HG02943 (cell line): ENCODE measurements around the gene DOCK1.

Experiments used
- ATAC-seq: cut with Tn5 transposase; IDR thresholded peaks from one replicate; pipeline ENCODE4 v1.9.1; 2021; ENCODE audit warnings: mild to moderate bottlenecking, low read depth, moderate library complexity; ENCODE audit not compliant: unreplicated experiment

The DOCK1 gene

GRCh38 chr10:127320176-127320575 lies 414.9 kb downstream of the DOCK1 start:
- ATAC-seq: no peak

- ATAC-seq: no peak
Observed at GRCh38 chr10:127322286-127322685, 417.1 kb downstream of the DOCK1 start.

GRCh38 chr10:127325506-127325905 lies 420.3 kb downstream of the DOCK1 start:
- ATAC-seq: no peak

- no peak for ATAC-seq
Observed at GRCh38 chr10:127326883-127327282, 421.7 kb downstream of the DOCK1 start.

- no peak for ATAC-seq
Observed at GRCh38 chr10:127331696-127332095, 426.5 kb downstream of the DOCK1 start.

GRCh38 chr10:127332631-127333030 lies 427.4 kb downstream of the DOCK1 start:
- no peak for ATAC-seq

GRCh38 chr10:127337801-127338200 lies 432.6 kb downstream of the DOCK1 start:
- no peak for ATAC-seq

GRCh38 chr10:127338399-127339110 lies 433.3 kb downstream of the DOCK1 start:
- no peak for ATAC-seq

- no peak for ATAC-seq
Observed at GRCh38 chr10:127343821-127344220, 438.6 kb downstream of the DOCK1 start.

GRCh38 chr10:127344346-127344745 lies 439.1 kb downstream of the DOCK1 start:
- ATAC-seq: no peak

- no peak for ATAC-seq
Observed at GRCh38 chr10:127345231-127345965, 440.2 kb downstream of the DOCK1 start.

- no peak for ATAC-seq
Observed at GRCh38 chr10:127346604-127347003, 441.4 kb downstream of the DOCK1 start.

- no peak for ATAC-seq
Observed at GRCh38 chr10:127347202-127347959, 442.2 kb downstream of the DOCK1 start.

- no peak for ATAC-seq
Observed at GRCh38 chr10:127349737-127350136, 444.5 kb downstream of the DOCK1 start.

- no peak for ATAC-seq
Observed at GRCh38 chr10:127351542-127351941, 446.3 kb downstream of the DOCK1 start.

GRCh38 chr10:127353544-127353943 lies 448.3 kb downstream of the DOCK1 start:
- ATAC-seq: no peak

GRCh38 chr10:127354255-127354654 lies 449.0 kb downstream of the DOCK1 start:
- ATAC-seq: no peak

- ATAC-seq: no peak
Observed at GRCh38 chr10:127354992-127355391, 449.8 kb downstream of the DOCK1 start.

GRCh38 chr10:127356360-127356759 lies 451.1 kb downstream of the DOCK1 start:
- ATAC-seq: no peak

GRCh38 chr10:127357265-127357664 lies 452.0 kb downstream of the DOCK1 start:
- ATAC-seq: no peak

- no peak for ATAC-seq
Observed at GRCh38 chr10:127358337-127358736, 453.1 kb downstream of the DOCK1 start.
